Adrenal gland (tissue), 12 donors: ENCODE measurements around the gene CLEC4G. TPM values are rescaled to one million over a fixed set of nuclear protein-coding genes. Genes with fewer than 3 reads are reported as not detected.
"Not testable (repeated sequence)": the region's sequence is repeated elsewhere in the genome, so short reads cannot be mapped to it uniquely, and the experiment has no call there.

Source experiments
- DNase-seq, 7 donors: peaks; one replicate each; pipeline ENCODE4 v3.0.0-alpha.2; 2019 to 2020
- H3K27ac ChIP-seq, 5 donors: fragments of 200-600 bp; sonication (generic) in 4 of 5; 1 replicate in 3 of 5; 2 replicates in 2 of 5; pipeline versions ENCODE4 v1.5.1 to v1.8.0; 2016 to 2020; ENCODE audit warnings: mild to moderate bottlenecking in 1 of 5
- H3K27me3 ChIP-seq: fragments of 200-600 bp; 2 replicates; pipeline ENCODE4 v1.8.0; 2021
- H3K36me3 ChIP-seq, 2 donors: fragments of 200-600 bp; replicated peaks in 1 of 2; 1 replicate in 1 of 2; 2 replicates in 1 of 2; pipeline versions ENCODE4 v1.5.1 to v1.8.0; 2018 to 2022
- H3K4me1 ChIP-seq, 2 donors: fragments of 200-600 bp; replicated peaks in 1 of 2; 1 replicate in 1 of 2; 2 replicates in 1 of 2; pipeline versions ENCODE4 v1.5.1 to v1.8.0; 2018 to 2021
- H3K4me3 ChIP-seq, 4 donors: fragments of 200-600 bp; sonication (generic) in 3 of 4; one replicate each; pipeline ENCODE4 v1.5.1; 2016 to 2018
- H3K9me3 ChIP-seq, 3 donors: fragments of 200-600 bp; sonication (generic) in 1 of 3; replicated peaks in 1 of 3; 1 replicate in 2 of 3; 2 replicates in 1 of 3; pipeline versions ENCODE4 v1.5.1 to v1.8.0; 2016 to 2021
- POLR2A ChIP-seq, 2 donors: fragments of 450-650 bp; IDR thresholded peaks; one replicate each; pipeline ENCODE4 v1.6.1; 2017; ENCODE audit warnings: antibody characterized with exemption in 2 of 2, mild to moderate bottlenecking in 2 of 2, moderate library complexity in 1 of 2
- WGBS, 4 donors: extraction: QIAGEN DNeasy Blood & Tissue Kit in 2 of 4; methylation state at CpG; one replicate each; pipeline versions ENCODE4 v1.1.5 to v1.1.7; 2013 to 2017; 5-methylcytosine and 5-hydroxymethylcytosine counted together
- intact Hi-C, 2 donors: fragments of 100-400 bp; cut with DNase I; formaldehyde crosslinking; loops; one replicate each; pipeline versions ENCODE4 v1.14.1 to v1.15.0; 2022 to 2023
- polyA plus RNA-seq, 3 donors: library from polyadenylated mRNA; stranded (reverse); fragments of 200-250 nt in 2 of 3; fragments of 350-450 nt in 1 of 3; fragmentation: Illumina TruSeq in 1 of 3; extraction: RNeasy Lipid Tissue Mini Kit (QIAGEN cat#74804) in 1 of 3; gene quantifications; one replicate each; pipeline ENCODE4 v1.2.3, GENCODE V29; 2013 to 2014
- total RNA-seq, 9 donors: library from RNA; depleted of rRNA in 4 of 9; stranded (reverse); fragments of >200 nt in 4 of 9; fragments of 120-200 nt in 1 of 9; fragmentation: NEBNext Ultra II Directional in 1 of 9; extraction: Animal tissue kit (Norgen Biotek cat#: 25700) in 1 of 9; gene quantifications; one replicate each; pipeline versions ENCODE4 v1.1.0 to v1.2.4, GENCODE V29; 2013 to 2023
- TF ChIP-seq, protein P1 (sequence below), 6 experiments: fragments of 450-650 bp in 4 of 6; fragments of 200-600 bp in 2 of 6; sonication (generic) in 1 of 6; IDR thresholded peaks; 1 replicate in 5 of 6; 2 replicates in 1 of 6; pipeline versions ENCODE4 v1.5.1 to v1.8.0; 2016 to 2021; ENCODE audit warnings: antibody characterized with exemption in 6 of 6, mild to moderate bottlenecking in 2 of 6, moderate library complexity in 1 of 6
- donor health status: healthy with polysubstance abuse.
- donor health status: Bipolar disorder and iron deficiency.
- donor health status: DM: yes; HTN: yes; CAD: no.
- donor health status: DM: no; HTN: no; CAD: no.
- donor health status: DM: no; HTN: no; CAD: no.
- donor health status: DM: yes; HTN: yes; CAD: no.

CLEC4G gene
- total and polyA plus RNA-seq, 12 donors = 0.26 to 2.2 (median 0.87) TPM; not detected in 4

DNA sequence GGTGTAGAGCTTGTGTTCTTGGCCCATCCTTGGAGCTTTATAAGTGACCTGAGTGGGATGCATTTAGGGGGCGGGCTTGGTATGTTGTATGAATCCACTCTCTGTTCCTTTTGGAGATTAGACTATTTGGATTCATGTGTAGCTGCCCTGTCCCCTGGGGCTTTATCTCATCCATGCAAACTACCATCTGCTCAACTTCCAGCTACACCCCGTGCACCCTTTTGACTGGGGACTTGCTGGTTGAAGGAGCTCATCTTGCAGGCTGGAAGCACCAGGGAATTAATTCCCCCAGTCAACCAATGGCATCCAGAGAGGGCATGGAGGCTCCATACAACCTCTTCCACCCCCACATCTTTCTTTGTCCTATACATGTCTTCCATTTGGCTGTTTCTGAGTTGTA is 37.3 kb upstream of the CLEC4G start:
- no peaks in the 10 kb centered on the region for H3K9me3 ChIP-seq
- 84 to 86% (median 85%) methylated on average over 2 of the region's 2 CpGs for WGBS, 4 donors
- H3K4me1 ChIP-seq = no peaks in the 10 kb centered on the region
- H3K27me3 ChIP-seq = no peaks in the 10 kb centered on the region
- no peak for DNase-seq
- intact Hi-C loops = no loop called here
- H3K27ac ChIP-seq = no peak overlapping the region
- H3K4me3 ChIP-seq = no peak overlapping the region
- TF ChIP-seq, protein P1, sequence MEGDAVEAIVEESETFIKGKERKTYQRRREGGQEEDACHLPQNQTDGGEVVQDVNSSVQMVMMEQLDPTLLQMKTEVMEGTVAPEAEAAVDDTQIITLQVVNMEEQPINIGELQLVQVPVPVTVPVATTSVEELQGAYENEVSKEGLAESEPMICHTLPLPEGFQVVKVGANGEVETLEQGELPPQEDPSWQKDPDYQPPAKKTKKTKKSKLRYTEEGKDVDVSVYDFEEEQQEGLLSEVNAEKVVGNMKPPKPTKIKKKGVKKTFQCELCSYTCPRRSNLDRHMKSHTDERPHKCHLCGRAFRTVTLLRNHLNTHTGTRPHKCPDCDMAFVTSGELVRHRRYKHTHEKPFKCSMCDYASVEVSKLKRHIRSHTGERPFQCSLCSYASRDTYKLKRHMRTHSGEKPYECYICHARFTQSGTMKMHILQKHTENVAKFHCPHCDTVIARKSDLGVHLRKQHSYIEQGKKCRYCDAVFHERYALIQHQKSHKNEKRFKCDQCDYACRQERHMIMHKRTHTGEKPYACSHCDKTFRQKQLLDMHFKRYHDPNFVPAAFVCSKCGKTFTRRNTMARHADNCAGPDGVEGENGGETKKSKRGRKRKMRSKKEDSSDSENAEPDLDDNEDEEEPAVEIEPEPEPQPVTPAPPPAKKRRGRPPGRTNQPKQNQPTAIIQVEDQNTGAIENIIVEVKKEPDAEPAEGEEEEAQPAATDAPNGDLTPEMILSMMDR (IDR thresholded peaks at IDR 0.05) = no peak
- no peak for TF ChIP-seq POLR2A (IDR thresholded peaks at IDR 0.05)
- H3K36me3 ChIP-seq = no peaks in the 10 kb centered on the region

DNA sequence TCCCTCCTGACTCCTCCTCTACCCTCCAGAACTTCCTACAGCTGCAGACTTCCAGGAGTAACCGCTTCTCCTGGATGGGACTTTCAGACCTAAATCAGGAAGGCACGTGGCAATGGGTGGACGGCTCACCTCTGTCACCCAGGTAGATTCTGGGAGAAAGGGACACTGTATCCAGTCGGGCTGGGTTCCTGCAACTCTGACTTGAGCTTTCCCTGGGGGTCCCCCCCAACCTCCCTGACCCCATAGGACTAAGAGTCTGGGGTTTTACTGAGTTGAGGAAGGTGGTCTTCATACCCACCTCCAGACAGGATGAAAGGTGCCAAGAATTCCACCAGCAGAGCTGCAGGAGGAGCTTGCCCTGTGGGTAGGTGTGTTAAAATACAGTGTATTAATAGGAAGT is 35.6 kb upstream of the CLEC4G start:
- no peak overlapping the region for H3K27ac ChIP-seq
- no peaks in the 10 kb centered on the region for H3K4me1 ChIP-seq
- H3K4me3 ChIP-seq = no peak overlapping the region
- WGBS, 4 donors = 64 to 87% (median 80%) methylated on average over 4 of the region's 4 CpGs
- no peaks in the 10 kb centered on the region for H3K36me3 ChIP-seq
- intact Hi-C loops = no loop called here
- no peaks in the 10 kb centered on the region for H3K9me3 ChIP-seq
- DNase-seq = no peak
- no peak for TF ChIP-seq POLR2A (IDR thresholded peaks at IDR 0.05)
- H3K27me3 ChIP-seq = no peaks in the 10 kb centered on the region

DNA sequence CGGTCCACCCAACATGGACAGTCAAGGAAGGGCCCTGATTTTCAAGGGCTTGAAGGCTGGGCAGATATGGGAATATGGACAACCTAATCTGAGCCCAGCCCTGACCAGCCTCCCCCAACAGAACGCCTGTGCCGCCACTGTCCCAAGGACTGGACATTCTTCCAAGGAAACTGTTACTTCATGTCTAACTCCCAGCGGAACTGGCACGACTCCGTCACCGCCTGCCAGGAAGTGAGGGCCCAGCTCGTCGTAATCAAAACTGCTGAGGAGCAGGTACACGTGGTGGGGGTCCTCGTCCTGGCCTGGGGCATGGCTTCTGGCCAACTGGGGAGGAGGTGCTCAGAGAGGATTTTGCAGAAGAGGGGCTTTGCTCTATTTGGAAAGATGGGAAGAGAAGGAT is 34.6 kb upstream of the CLEC4G start:
- TF ChIP-seq, protein P1 (IDR thresholded peaks at IDR 0.05) = no peak
- TF ChIP-seq POLR2A (IDR thresholded peaks at IDR 0.05) = no peak
- WGBS, 4 donors = 68 to 84% (median 74%) methylated on average over 11 of the region's 11 CpGs
- Histone ChIP-seq H3K27ac (no peak overlapping the region), H3K27me3 (no peaks in the 10 kb centered on the region), H3K4me1 (no peaks in the 10 kb centered on the region), H3K9me3 (no peaks in the 10 kb centered on the region), H3K36me3 (no peaks in the 10 kb centered on the region), H3K4me3 (no peak overlapping the region)
- no peak for DNase-seq
- intact Hi-C loops = no loop called here

DNA sequence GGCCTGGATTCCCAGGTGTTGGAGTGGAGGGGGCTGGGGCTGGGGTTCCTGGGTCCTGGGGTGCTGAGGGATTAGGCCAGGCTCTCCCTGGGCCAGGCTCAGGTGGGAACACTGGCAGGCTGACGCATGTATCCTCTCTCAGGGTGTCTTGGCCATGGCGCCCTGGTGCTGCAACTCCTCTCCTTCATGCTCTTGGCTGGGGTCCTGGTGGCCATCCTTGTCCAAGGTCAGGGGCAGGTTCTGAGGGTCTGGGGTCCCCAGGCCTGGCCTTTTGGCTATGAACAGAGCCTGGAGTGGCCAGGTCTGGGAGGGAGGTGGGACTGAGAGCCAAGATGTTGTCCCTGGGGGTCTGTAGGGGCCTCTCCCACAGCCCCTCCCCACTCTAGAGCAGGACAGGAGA is 33.1 kb upstream of the CLEC4G start:
- WGBS, 4 donors = 85 to 100% (median 90%) methylated on average over 1 to 2 of the region's 2 CpGs; no CpG with 5 or more reads in 1 of the 4 donors
- H3K9me3 ChIP-seq, H3K27me3 ChIP-seq, H3K4me3 ChIP-seq, intact Hi-C loops, H3K36me3 ChIP-seq, H3K4me1 ChIP-seq, H3K27ac ChIP-seq: not testable (repeated sequence)
- DNase-seq = peak in 1 of 7 donors; percentile 11

DNA sequence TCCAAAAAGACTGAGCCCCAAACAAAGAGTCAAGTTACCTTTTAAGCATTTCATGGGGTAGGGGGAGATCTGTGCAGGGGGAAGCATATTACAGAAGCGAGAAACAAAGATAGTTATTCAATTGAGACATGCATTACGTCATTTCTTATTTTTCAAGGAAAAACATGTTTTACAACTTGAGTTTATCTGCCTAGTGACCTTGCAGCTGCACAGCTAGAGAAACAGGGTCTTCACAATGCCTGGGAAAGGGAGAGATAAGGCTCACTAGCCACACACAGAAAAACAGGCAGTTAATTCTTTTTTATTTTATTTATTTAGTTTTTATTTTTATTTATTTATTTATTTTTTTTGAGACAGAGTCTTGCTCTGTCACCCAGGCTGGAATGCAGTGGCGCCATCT is 32.2 kb upstream of the CLEC4G start:
- H3K4me1 ChIP-seq, intact Hi-C loops, H3K4me3 ChIP-seq, H3K27ac ChIP-seq, DNase-seq, H3K9me3 ChIP-seq, H3K36me3 ChIP-seq, H3K27me3 ChIP-seq: not testable (repeated sequence)
- WGBS, 4 donors = 41 to 50% (median 45%) methylated on average over 3 of the region's 3 CpGs

DNA sequence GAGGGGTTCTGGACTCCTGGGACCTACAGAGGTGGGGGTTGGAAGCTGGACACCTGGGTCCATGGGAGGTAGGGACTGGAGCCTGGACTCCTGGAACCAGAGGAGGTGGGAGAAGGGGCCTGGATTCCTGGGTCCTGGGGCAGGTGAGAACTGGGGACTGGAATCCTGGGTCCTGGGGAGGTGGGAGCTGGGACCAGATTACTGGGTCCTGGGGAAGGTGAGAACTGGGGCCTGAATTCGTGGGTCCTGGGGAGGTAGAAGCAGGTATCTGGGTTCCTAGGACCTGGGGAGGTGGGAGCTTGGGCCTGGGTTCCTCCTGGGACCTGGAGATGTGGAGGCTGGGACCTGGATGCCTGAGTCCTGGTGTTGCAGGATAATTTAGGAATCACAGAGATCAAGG is 31.8 kb upstream of the CLEC4G start:
- no peaks in the 10 kb centered on the region for H3K9me3 ChIP-seq
- H3K36me3 ChIP-seq = no peaks in the 10 kb centered on the region
- no peak overlapping the region for H3K4me3 ChIP-seq
- H3K27me3 ChIP-seq = no peaks in the 10 kb centered on the region
- H3K27ac ChIP-seq = no peak overlapping the region
- intact Hi-C loops = no loop called here
- WGBS, 4 donors = 67 to 86% (median 74%) methylated on average over 1 of the region's 1 CpG
- no peaks in the 10 kb centered on the region for H3K4me1 ChIP-seq
- TF ChIP-seq, protein P1 (IDR thresholded peaks at IDR 0.05) = no peak
- no peak for TF ChIP-seq POLR2A (IDR thresholded peaks at IDR 0.05)
- DNase-seq = peak in 1 of 7 donors; percentile 10
